ENCODE results near the gene PDE7B.

Gene PDE7B

GRCh38 chr6:135884136-135884535 lies 32.6 kb downstream of the PDE7B start:
- no peak for DNase-seq (ENCODE audit: low read depth in 2 of 2, low spot score in 1 of 2)

- DNase-seq (ENCODE audit: low read depth in 2 of 2, low spot score in 1 of 2) = no peak
Measured at GRCh38 chr6:135887069-135887468, 35.6 kb downstream of the PDE7B start.

DNA sequence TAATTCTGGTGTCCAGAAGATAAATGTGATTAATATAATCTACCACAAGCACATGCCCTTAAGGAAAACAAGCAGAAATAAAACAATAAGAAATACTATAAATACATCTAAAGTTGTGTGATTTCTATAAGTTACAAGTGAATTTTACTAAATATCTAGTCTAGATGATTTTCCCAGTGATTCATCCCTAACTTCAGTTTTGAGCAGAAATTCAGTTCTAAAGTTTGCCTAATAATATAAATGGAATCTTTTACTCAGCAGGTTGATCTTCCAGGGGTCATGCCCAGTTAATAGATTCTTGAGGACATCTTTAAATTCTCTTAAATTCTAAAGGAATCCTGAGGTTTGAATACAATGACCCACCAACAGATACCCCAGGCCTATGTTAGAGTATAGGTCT lies 37.3 kb downstream of the PDE7B start:
- no peak for DNase-seq (ENCODE audit: low read depth in 2 of 2, low spot score in 1 of 2)

GRCh38 chr6:135890876-135891275 lies 39.4 kb downstream of the PDE7B start:
- no peak for DNase-seq (ENCODE audit: low read depth in 2 of 2, low spot score in 1 of 2)

GRCh38 chr6:135891710-135892109 lies 40.2 kb downstream of the PDE7B start:
- DNase-seq (ENCODE audit: low read depth in 2 of 2, low spot score in 1 of 2) = no peak

GRCh38 chr6:135895231-135895911 lies 43.9 kb downstream of the PDE7B start:
- no peak for DNase-seq (ENCODE audit: low read depth in 2 of 2, low spot score in 1 of 2)

GRCh38 chr6:135897087-135897486 lies 45.6 kb downstream of the PDE7B start:
- DNase-seq (ENCODE audit: low read depth in 2 of 2, low spot score in 1 of 2) = no peak

- no peak for DNase-seq (ENCODE audit: low read depth in 2 of 2, low spot score in 1 of 2)
Measured at GRCh38 chr6:135901774-135902524, 50.4 kb downstream of the PDE7B start.

- no peak for DNase-seq (ENCODE audit: low read depth in 2 of 2, low spot score in 1 of 2)
Measured at GRCh38 chr6:135902756-135903331, 51.3 kb downstream of the PDE7B start.

GRCh38 chr6:135904666-135905065 lies 53.2 kb downstream of the PDE7B start:
- DNase-seq (ENCODE audit: low read depth in 2 of 2, low spot score in 1 of 2) = no peak

DNA sequence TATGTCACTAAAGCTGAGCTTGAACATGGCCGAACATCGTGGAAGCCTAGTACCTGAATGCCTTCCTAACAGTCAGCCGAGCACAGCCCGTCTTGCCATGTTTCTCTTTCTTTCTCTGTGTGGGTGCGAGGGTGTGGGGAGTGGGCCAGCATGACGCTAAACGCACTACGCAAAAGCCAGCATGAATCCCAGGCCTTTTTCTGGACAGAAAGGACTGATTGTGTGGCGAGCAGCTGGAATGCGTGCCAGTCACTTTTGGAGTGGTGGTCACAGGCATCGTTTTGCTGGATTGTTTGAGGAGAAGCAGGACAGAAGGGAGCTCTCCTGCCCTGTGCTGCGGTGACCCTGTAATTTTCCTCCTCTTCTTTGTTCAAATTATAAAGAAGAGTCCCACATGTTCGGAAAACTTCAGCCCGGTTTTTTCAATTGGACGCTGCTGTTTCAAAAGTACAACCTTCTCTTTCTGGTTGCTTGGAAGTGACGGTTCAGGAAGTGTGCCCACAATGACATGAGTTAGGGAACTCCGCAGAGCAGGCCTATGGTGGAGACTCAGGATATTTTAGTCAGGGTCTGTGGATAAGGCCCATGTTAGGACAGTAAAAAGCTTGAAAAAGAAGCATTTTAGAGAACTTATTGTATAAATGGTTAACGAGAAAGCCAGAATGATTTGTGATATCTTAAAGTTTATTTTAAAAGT lies 54.3 kb downstream of the PDE7B start:
- DNase-seq (ENCODE audit: low read depth in 2 of 2, low spot score in 1 of 2) = no peak

DNA sequence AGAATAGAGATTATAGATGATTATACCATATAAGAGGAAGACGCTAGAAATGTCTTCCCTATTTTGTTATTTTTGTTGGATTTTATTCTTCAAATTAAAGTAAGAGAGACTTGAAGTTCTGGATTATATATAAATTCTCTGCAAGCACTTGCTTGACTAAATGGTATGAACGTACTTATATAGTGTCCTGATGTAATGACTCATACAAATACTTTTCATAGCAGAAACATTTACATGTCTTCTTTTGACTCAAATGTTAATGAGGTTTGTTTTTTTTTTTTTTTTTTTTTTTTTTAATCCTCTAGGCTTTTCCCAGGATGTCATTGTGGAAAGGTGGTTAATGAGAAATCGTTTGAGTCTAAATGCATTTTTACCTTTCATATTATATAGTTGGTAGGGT lies 55.0 kb downstream of the PDE7B start:
- no peak for DNase-seq (ENCODE audit: low read depth in 2 of 2, low spot score in 1 of 2)

- no peak for DNase-seq (ENCODE audit: low read depth in 2 of 2, low spot score in 1 of 2)
Measured at GRCh38 chr6:135906972-135907465, 55.5 kb downstream of the PDE7B start.

- DNase-seq (ENCODE audit: low read depth in 2 of 2, low spot score in 1 of 2) = peak; percentile 9 to 19
Measured at GRCh38 chr6:135909737-135910387, 58.4 kb downstream of the PDE7B start.

DNA sequence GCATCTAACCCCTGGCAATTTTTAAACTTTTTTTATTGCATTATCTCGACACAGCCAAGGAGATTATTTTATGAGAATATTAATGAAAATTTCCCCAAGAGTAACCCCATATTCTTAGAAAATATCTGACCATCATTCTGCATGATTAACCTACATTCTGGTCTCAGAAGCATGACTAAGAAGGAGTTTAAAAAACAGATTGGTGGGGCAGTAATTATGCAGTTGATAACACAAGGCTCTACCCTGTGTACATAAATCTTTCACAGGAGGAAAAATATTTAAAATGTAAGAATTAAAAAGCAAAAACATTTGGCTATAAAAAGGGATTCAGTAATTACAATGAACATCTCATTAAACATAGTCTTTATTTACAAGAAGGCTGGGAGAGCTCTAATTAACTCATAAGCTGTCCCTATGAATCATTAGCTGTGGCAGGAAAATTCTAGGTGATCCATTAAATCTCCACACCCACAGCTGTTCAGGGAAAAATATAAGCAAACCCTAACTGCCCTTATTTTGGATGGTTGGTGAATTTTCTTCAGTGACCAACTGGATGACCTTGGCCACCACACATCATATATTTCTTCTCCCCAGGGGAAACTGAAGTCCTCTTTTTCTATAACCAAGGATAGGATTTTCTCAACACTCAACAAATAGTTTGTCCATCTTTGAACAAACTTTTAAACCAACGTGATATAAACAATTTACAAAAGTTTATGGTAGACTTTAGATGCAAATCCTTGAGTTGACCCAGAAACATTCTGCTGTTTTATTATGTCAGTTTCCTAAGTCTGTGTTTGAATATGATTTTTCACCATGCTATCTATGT lies 59.5 kb downstream of the PDE7B start:
- DNase-seq (ENCODE audit: low read depth in 2 of 2, low spot score in 1 of 2) = no peak

GRCh38 chr6:135913785-135914184 lies 62.3 kb downstream of the PDE7B start:
- DNase-seq (ENCODE audit: low read depth in 2 of 2, low spot score in 1 of 2) = no peak

- DNase-seq (ENCODE audit: low read depth in 2 of 2, low spot score in 1 of 2) = no peak
Measured at GRCh38 chr6:135919026-135919425, 67.5 kb downstream of the PDE7B start.

- no peak for DNase-seq (ENCODE audit: low read depth in 2 of 2, low spot score in 1 of 2)
Measured at GRCh38 chr6:135920689-135921088, 69.2 kb downstream of the PDE7B start.

DNA sequence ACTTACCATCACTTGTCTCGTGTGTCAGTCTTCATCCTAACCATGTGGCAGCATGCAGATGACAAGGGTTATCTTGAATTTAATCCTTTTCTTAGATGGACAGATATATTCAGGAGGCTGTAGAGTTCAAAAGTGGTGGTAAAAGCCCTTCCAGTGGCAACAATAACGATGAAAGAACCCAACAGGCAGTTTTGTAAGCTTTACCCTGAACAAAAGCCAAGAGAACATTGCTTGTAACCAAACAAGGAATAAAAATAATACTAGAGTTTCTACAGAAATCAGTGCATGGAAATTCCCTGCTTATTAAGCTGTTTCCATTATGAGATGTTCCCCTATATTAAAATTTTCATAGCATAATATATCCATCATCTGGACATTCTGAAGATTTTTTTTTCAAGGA lies 69.7 kb downstream of the PDE7B start:
- DNase-seq (ENCODE audit: low read depth in 2 of 2, low spot score in 1 of 2) = no peak

GRCh38 chr6:135922174-135922573 lies 70.7 kb downstream of the PDE7B start:
- DNase-seq (ENCODE audit: low read depth in 2 of 2, low spot score in 1 of 2) = no peak

Data from stimulated activated CD8-positive, alpha-beta memory T cell treated with anti-CD3 and anti-CD28 coated beads, Interleukin-4, amount 100 ng/mL, for 4 hours (primary cell).